T-helper 2 cell treated with Interferon-gamma antibody and Interleukin-4, amounts not matched to agents 5 μg/mL and 100 μg/mL, for 36 hours (primary cell): ENCODE measurements around the gene POU2F1.
"Not testable (repeated sequence)": the region's sequence is repeated elsewhere in the genome, so short reads cannot be mapped to it uniquely, and the experiment has no call there.

Source experiments
- DNase-seq: peaks from one replicate; pipeline ENCODE4 v3.0.0; 2021; ENCODE audit warnings: low spot score
- H3K27ac Mint-ChIP-seq: one replicate; pipeline ENCODE4 v1.8.0; 2021; ENCODE audit warnings: mild to moderate bottlenecking, mixed read lengths
- H3K27me3 Mint-ChIP-seq: one replicate; pipeline ENCODE4 v1.8.0; 2021; ENCODE audit warnings: low read depth, mixed read lengths
- H3K36me3 Mint-ChIP-seq: one replicate; pipeline ENCODE4 v1.8.0; 2021; ENCODE audit warnings: low read depth, mixed read lengths
- H3K4me1 Mint-ChIP-seq: one replicate; pipeline ENCODE4 v1.8.0; 2021; ENCODE audit warnings: low read depth, mixed read lengths
- H3K4me3 Mint-ChIP-seq: one replicate; pipeline ENCODE4 v1.8.0; 2022; ENCODE audit warnings: mild to moderate bottlenecking, moderate library complexity, mixed read lengths
- H3K9me3 Mint-ChIP-seq: one replicate; pipeline ENCODE4 v1.8.0; 2021; ENCODE audit warnings: mixed read lengths

The POU2F1 gene

DNA sequence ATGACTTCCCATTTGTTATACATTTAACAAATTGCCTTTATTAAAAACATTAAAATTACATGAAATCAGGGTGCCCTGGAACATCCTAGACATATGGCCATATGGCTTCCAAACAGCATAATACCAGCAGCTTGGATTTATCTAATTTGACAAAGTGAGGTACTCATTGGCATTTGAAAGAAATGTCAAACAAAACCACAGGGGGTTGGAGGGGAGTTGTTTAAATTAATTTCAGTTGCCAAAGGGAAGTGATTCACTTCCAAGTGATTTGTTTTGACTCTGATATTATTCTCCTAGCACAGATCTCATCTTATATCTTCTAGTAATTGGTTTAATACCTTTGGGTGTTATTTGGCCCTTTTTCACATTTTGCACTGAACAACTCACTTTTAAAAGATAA lies 24.5 kb upstream of the POU2F1 start:
- H3K4me3 Mint-ChIP-seq, result no peak overlapping the region
- no peaks in the 10 kb centered on the region for H3K36me3 Mint-ChIP-seq
- no peak for DNase-seq

GRCh38 chr1:167197236-167197635 lies 23.4 kb upstream of the POU2F1 start:
- Mint-ChIP-seq H3K4me3 (no peak overlapping the region), H3K27me3 (peaks cover 8% of the 10 kb centered on the region), H3K36me3 (no peaks in the 10 kb centered on the region), H3K9me3 (no peaks in the 10 kb centered on the region), H3K27ac (no peak overlapping the region), H3K4me1 (peaks cover 4% of the 10 kb centered on the region)
- no peak for DNase-seq

More for the DNA sequence above, 24.5 kb upstream of the POU2F1 start:
- Mint-ChIP-seq H3K27ac (no peak overlapping the region), H3K9me3 (no peaks in the 10 kb centered on the region), H3K4me1 (peaks cover 4% of the 10 kb centered on the region), H3K27me3 (peaks cover 8% of the 10 kb centered on the region)

- Mint-ChIP-seq H3K4me3 (no peak overlapping the region), H3K9me3 (no peaks in the 10 kb centered on the region), H3K36me3 (no peaks in the 10 kb centered on the region), H3K4me1 (peaks cover 4% of the 10 kb centered on the region), H3K27ac (no peak overlapping the region), H3K27me3 (peaks cover 7% of the 10 kb centered on the region)
- DNase-seq, result no peak
Measured at GRCh38 chr1:167197692-167198091, 23.0 kb upstream of the POU2F1 start.

DNA sequence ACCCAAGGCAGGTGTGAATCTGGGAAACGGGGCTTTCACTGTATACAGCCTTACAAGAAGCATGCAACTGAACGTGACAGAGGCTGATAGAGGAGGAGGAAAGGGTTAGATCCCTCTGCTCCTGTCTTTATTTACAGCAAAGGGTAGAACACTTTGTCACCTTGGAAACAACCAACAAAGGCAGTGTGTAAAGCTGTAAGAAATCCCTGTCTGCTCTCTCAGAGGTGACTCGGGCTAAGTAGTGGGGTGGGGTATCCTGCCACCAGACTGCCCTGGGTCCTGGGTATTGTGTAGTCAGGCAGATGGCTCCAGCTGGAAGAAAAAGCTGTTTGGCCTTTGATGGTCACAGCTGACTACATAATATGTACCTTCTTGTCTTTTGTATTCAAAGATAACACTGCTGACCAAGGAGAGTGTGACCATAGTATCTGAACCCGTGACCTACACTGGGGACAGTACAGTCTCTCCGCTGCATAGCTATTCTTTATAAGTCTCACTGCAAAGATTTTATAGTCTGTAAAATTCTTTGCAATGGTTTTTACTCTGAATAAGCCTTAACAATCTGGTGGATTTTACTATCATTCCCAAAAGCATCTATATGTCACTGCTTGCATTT lies 22.1 kb upstream of the POU2F1 start:
- DNase-seq, result no peak
- Mint-ChIP-seq H3K36me3 (no peaks in the 10 kb centered on the region), H3K4me1 (peaks cover 5% of the 10 kb centered on the region), H3K27ac (no peak overlapping the region), H3K9me3 (no peaks in the 10 kb centered on the region), H3K4me3 (no peak overlapping the region), H3K27me3 (no peaks in the 10 kb centered on the region)

DNA sequence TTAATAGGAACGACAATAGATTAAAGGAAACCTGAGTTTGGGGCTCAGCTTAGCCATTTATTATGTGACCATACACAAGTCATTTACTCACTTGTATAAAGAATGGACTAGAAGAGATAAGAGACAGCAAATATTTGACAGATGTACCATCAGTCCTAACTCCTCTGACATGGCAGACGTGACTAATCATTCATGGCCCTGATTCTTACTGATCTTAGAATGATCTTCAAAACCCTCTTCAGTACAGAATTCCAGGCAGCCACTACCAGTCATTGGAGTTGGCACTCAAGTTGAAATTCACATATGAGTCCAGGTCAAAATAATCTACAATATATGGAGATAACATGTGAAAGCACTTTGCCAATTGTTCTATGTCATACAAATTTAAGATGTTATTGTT lies 21.0 kb upstream of the POU2F1 start:
- no peaks in the 10 kb centered on the region for H3K27me3 Mint-ChIP-seq
- no peak overlapping the region for H3K4me3 Mint-ChIP-seq
- H3K9me3 Mint-ChIP-seq, result no peaks in the 10 kb centered on the region
- peaks cover 5% of the 10 kb centered on the region for H3K4me1 Mint-ChIP-seq
- H3K27ac Mint-ChIP-seq, result no peak overlapping the region
- DNase-seq, result no peak
- H3K36me3 Mint-ChIP-seq, result no peaks in the 10 kb centered on the region

DNA sequence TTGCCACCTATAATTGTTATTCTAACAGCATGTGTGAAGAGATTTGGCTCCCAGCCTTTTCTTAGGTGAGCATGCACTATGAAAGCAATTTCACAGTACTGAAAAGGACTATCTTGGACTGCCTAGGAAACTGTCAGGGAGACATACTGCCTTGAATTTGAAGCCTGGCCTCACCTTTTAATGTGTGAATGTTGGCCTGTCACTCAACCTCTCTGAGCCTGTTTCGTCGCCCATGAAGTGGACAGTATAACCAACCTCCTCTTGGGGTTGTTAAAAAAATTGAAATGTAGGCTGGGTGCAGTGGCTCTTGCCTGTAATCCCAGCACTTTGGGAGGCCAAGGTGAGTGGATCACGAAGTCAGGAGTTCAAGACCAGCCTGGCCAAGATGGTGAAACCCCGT lies 20.4 kb upstream of the POU2F1 start:
- Mint-ChIP-seq H3K4me3 (no peak overlapping the region), H3K27me3 (no peaks in the 10 kb centered on the region), H3K27ac (no peak overlapping the region), H3K9me3 (peaks cover under 1% of the 10 kb centered on the region), H3K4me1 (peaks cover 5% of the 10 kb centered on the region), H3K36me3 (no peaks in the 10 kb centered on the region)
- DNase-seq, result no peak

DNA sequence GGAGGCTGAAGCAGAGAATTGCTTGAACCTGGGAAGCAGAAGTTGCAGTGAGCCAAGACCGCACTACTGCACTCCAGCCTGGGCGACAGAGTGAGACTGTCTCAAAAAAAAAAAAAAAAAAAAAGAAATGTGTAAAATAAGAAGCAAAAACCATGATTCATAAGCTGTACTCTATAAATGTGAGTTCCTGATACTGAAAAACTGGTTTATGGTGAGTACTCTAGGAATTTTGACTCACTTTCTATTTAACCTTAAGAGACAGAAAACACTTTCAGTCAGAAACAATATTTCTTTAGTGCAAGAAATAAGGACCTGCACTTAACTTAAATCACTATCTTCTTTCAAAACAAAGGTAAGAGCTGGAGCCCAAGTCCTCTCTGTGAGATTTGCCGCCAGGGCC lies 19.9 kb upstream of the POU2F1 start:
- Mint-ChIP-seq H3K4me1 (peaks cover 5% of the 10 kb centered on the region), H3K4me3 (no peak overlapping the region), H3K36me3 (no peaks in the 10 kb centered on the region), H3K27me3 (no peaks in the 10 kb centered on the region), H3K27ac (no peak overlapping the region), H3K9me3 (peaks cover 5% of the 10 kb centered on the region)
- DNase-seq, result no peak

- Mint-ChIP-seq H3K4me3 (no peak overlapping the region), H3K27ac (no peak overlapping the region)
- no peak for DNase-seq
Measured at GRCh38 chr1:167202049-167202448, 18.6 kb upstream of the POU2F1 start.

GRCh38 chr1:167205306-167206050 lies 15.2 kb upstream of the POU2F1 start:
- H3K4me3 Mint-ChIP-seq, DNase-seq, H3K4me1 Mint-ChIP-seq, H3K27me3 Mint-ChIP-seq, H3K27ac Mint-ChIP-seq: not testable (repeated sequence)
- peaks cover 13% of the 10 kb centered on the region for H3K36me3 Mint-ChIP-seq
- peaks cover 28% of the 10 kb centered on the region for H3K9me3 Mint-ChIP-seq

More at GRCh38 chr1:167202049-167202448, 18.6 kb upstream of the POU2F1 start:
- H3K36me3 Mint-ChIP-seq, result no peaks in the 10 kb centered on the region
- H3K4me1 Mint-ChIP-seq, result peaks cover 4% of the 10 kb centered on the region
- H3K9me3 Mint-ChIP-seq, result peaks cover 5% of the 10 kb centered on the region
- H3K27me3 Mint-ChIP-seq, result no peaks in the 10 kb centered on the region

GRCh38 chr1:167206166-167206835 lies 14.4 kb upstream of the POU2F1 start:
- H3K4me1 Mint-ChIP-seq, result peaks cover 3% of the 10 kb centered on the region
- H3K9me3 Mint-ChIP-seq, result peaks cover 33% of the 10 kb centered on the region
- H3K27ac Mint-ChIP-seq, result no peak overlapping the region
- H3K27me3 Mint-ChIP-seq, result no peaks in the 10 kb centered on the region
- H3K4me3 Mint-ChIP-seq, result no peak overlapping the region
- DNase-seq, result no peak
- peaks cover 15% of the 10 kb centered on the region for H3K36me3 Mint-ChIP-seq

GRCh38 chr1:167207940-167208623 lies 12.6 kb upstream of the POU2F1 start:
- Mint-ChIP-seq H3K4me1 (peaks cover 4% of the 10 kb centered on the region), H3K27ac (no peak overlapping the region), H3K36me3 (peaks cover 16% of the 10 kb centered on the region), H3K27me3 (no peaks in the 10 kb centered on the region), H3K9me3 (peaks cover 34% of the 10 kb centered on the region), H3K4me3 (no peak overlapping the region)
- DNase-seq, result no peak

DNA sequence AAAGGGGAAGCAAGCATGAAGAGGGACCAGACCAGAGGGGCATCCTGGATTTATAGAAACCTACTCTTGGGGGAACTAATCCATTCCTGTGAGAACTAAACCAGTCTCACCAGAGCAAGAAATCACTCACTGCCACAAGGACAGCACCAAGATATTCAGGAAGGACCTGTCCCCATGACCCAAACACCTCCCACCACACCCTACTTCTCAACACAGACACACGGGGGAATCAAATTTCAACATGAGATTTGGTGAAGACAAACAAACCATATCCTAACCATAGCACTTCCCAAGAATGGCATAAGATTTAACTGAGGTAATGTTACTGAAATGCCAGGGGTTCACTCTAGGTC lies 12.1 kb upstream of the POU2F1 start:
- no peaks in the 10 kb centered on the region for H3K27me3 Mint-ChIP-seq
- H3K36me3 Mint-ChIP-seq, result peaks cover 16% of the 10 kb centered on the region
- DNase-seq, result no peak
- H3K9me3 Mint-ChIP-seq, result peaks cover 34% of the 10 kb centered on the region
- peaks cover 4% of the 10 kb centered on the region for H3K4me1 Mint-ChIP-seq
- H3K4me3 Mint-ChIP-seq, result no peak overlapping the region
- no peak overlapping the region for H3K27ac Mint-ChIP-seq

GRCh38 chr1:167209044-167209443 lies 11.6 kb upstream of the POU2F1 start:
- Mint-ChIP-seq H3K27me3 (peaks cover 3% of the 10 kb centered on the region), H3K36me3 (peaks cover 16% of the 10 kb centered on the region), H3K4me1 (peaks cover 4% of the 10 kb centered on the region), H3K27ac (no peak overlapping the region), H3K4me3 (no peak overlapping the region), H3K9me3 (peaks cover 34% of the 10 kb centered on the region)
- DNase-seq, result no peak
